ENCODE data around the gene HK1.
A peak's percentile ranks its signal among the peaks of the same experiment; 100 is the strongest.
"Not testable (repeated sequence)": the region's sequence is repeated elsewhere in the genome, so short reads cannot be mapped to it uniquely, and the experiment has no call there.

HK1 gene

GRCh38 chr10:69426376-69426727 lies 148.1 kb downstream of the HK1 start:
- no peak for DNase-seq

- no peak for DNase-seq
Observed at GRCh38 chr10:69428165-69428564, 149.9 kb downstream of the HK1 start.

- DNase-seq: no peak
Observed at GRCh38 chr10:69434169-69434568, 155.9 kb downstream of the HK1 start.

GRCh38 chr10:69434926-69435325 lies 156.6 kb downstream of the HK1 start:
- DNase-seq: no peak

- no peak for DNase-seq
Observed at GRCh38 chr10:69435966-69436520, 157.7 kb downstream of the HK1 start.

GRCh38 chr10:69437321-69438259 lies 159.3 kb downstream of the HK1 start:
- no peak for DNase-seq

- no peak for DNase-seq
Observed at GRCh38 chr10:69438536-69439349, 160.4 kb downstream of the HK1 start.

GRCh38 chr10:69439350-69439739 lies 161.0 kb downstream of the HK1 start:
- DNase-seq: no peak

GRCh38 chr10:69439813-69440506 lies 161.7 kb downstream of the HK1 start:
- no peak for DNase-seq

- no peak for DNase-seq
Observed at GRCh38 chr10:69443354-69443753, 165.1 kb downstream of the HK1 start.

- DNase-seq: no peak
Observed at GRCh38 chr10:69445041-69445440, 166.7 kb downstream of the HK1 start.

- no peak for DNase-seq
Observed at GRCh38 chr10:69446229-69446628, 167.9 kb downstream of the HK1 start.

GRCh38 chr10:69446650-69447151 lies 168.4 kb downstream of the HK1 start:
- no peak for DNase-seq

GRCh38 chr10:69449841-69450240 lies 171.5 kb downstream of the HK1 start:
- DNase-seq: peak; percentile 77

GRCh38 chr10:69450395-69450794 lies 172.1 kb downstream of the HK1 start:
- DNase-seq: not testable (repeated sequence)

GRCh38 chr10:69451209-69451783 lies 173.0 kb downstream of the HK1 start, which contains the start of gene TSPAN15:
Gene TSPAN15, plus strand, starts transcription at chr10:69451465. Its CDS starts 130 bp downstream, at chr10:69451595.
- DNase-seq: peak; percentile 92

All from activated effector memory CD4-positive, alpha-beta T cell treated with anti-CD3 and anti-CD28 coated beads, Interleukin-2, amount 50 U/mL, for 16 hours (primary cell).